GM23338 (cell line): ENCODE data around the gene CMBL. TPM values are rescaled to one million over a fixed set of nuclear protein-coding genes. Genes with fewer than 3 reads are reported as not detected.

Experiments
- ATAC-seq: fragments of 200-7000 bp; cut with Tn5 transposase; 3 replicates; pipeline ENCODE4 v1.9.1; 2020
- DNase-seq: peaks from one replicate; pipeline ENCODE4 v3.0.0-alpha.2; 2015; ENCODE audit warnings: low spot score
- H2AFZ ChIP-seq: fragments of 200-600 bp; sonication (generic); 2 replicates; pipeline ENCODE4 v1.8.0; 2016; ENCODE audit warnings: antibody characterized with exemption, mild to moderate bottlenecking, moderate library complexity
- H3F3A ChIP-seq: fragments of 200-600 bp; sonication (generic); replicated peaks from 2 replicates; pipeline ENCODE4 v1.8.0; 2017; ENCODE audit warnings: antibody characterized with exemption, mixed run types, low read depth
- H3K27ac ChIP-seq: fragments of 200-600 bp; sonication (generic); 2 replicates; pipeline ENCODE4 v1.6.1; 2016; ENCODE audit warnings: low read depth
- H3K27me3 ChIP-seq: fragments of 200-600 bp; sonication (generic); 2 replicates; pipeline ENCODE4 v1.8.0; 2016; ENCODE audit warnings: mild to moderate bottlenecking, mixed run types, moderate library complexity; ENCODE audit not compliant: insufficient read depth
- H3K36me3 ChIP-seq: fragments of 200-600 bp; sonication (generic); 2 replicates; pipeline ENCODE4 v1.8.0; 2016; ENCODE audit warnings: mild to moderate bottlenecking; ENCODE audit not compliant: insufficient read depth
- H3K4me1 ChIP-seq: fragments of 200-600 bp; sonication (generic); 2 replicates; pipeline ENCODE4 v1.8.0; 2016; ENCODE audit warnings: mild to moderate bottlenecking, moderate library complexity; ENCODE audit not compliant: insufficient read depth
- H3K4me2 ChIP-seq: fragments of 200-600 bp; sonication (generic); 2 replicates; pipeline ENCODE4 v1.7.1; 2017; ENCODE audit warnings: mixed run types
- H3K4me3 ChIP-seq: fragments of 200-600 bp; sonication (generic); 2 replicates; pipeline ENCODE4 v1.6.1; 2016; ENCODE audit warnings: mixed run types
- H3K79me2 ChIP-seq: fragments of 200-600 bp; sonication (generic); replicated peaks from 2 replicates; pipeline ENCODE4 v1.8.0; 2017; ENCODE audit warnings: mild to moderate bottlenecking; ENCODE audit not compliant: insufficient read depth
- H3K9me2 ChIP-seq: fragments of 200-600 bp; sonication (generic); 2 replicates; pipeline ENCODE4 v1.8.0; 2017; ENCODE audit not compliant: insufficient read depth
- H4K20me1 ChIP-seq: fragments of 200-600 bp; sonication (generic); replicated peaks from 2 replicates; pipeline ENCODE4 v1.8.0; 2017; ENCODE audit warnings: mild to moderate bottlenecking; ENCODE audit not compliant: insufficient read depth
- H3K27ac Mint-ChIP-seq: 2 replicates; pipeline ENCODE4 v1.8.0; 2020; ENCODE audit warnings: inconsistent platforms, mild to moderate bottlenecking, moderate library complexity, mixed read lengths
- H3K27me3 Mint-ChIP-seq: 3 replicates; pipeline ENCODE4 v1.8.0; 2022; ENCODE audit warnings: low read depth, mild to moderate bottlenecking, moderate library complexity, mixed read lengths, inconsistent platforms; ENCODE audit not compliant: insufficient read depth, poor library complexity
- H3K36me3 Mint-ChIP-seq: 3 replicates; pipeline ENCODE4 v1.8.0; 2021; ENCODE audit warnings: low read depth, mild to moderate bottlenecking, inconsistent platforms, moderate library complexity, mixed read lengths
- H3K4me1 Mint-ChIP-seq: 3 replicates; pipeline ENCODE4 v1.8.0; 2020; ENCODE audit warnings: mild to moderate bottlenecking, inconsistent platforms, mixed read lengths
- H3K4me3 Mint-ChIP-seq: 3 replicates; pipeline ENCODE4 v1.8.0; 2021; ENCODE audit warnings: moderate library complexity, mild to moderate bottlenecking, inconsistent platforms, mixed read lengths
- H3K9me3 Mint-ChIP-seq: 3 replicates; pipeline ENCODE4 v1.8.0; 2020; ENCODE audit warnings: moderate library complexity, mild to moderate bottlenecking, inconsistent platforms, mixed read lengths
- CREB1 ChIP-seq: fragments of 250-450 bp; sonication (Bioruptor Pico); IDR thresholded peaks from 2 replicates; pipeline ENCODE4 v1.5.0; 2020; ENCODE audit warnings: low read depth, mild to moderate bottlenecking, moderate library complexity
- CTCF ChIP-seq, 2 experiments: fragments of 200-600 bp in 1 of 2; sonication (generic) in 1 of 2; conservative IDR thresholded peaks; 2 replicates each; pipeline versions ENCODE4 v1.5.1 to v1.6.1; 2016 to 2017; ENCODE audit warnings: antibody characterized with exemption in 2 of 2, low read depth in 2 of 2, mild to moderate bottlenecking in 2 of 2, moderate library complexity in 1 of 2
- EZH2 ChIP-seq: fragments of 200-600 bp; sonication (generic); IDR thresholded peaks from one replicate; pipeline ENCODE4 v1.8.0; 2017; ENCODE audit warnings: antibody characterized with exemption, mild to moderate bottlenecking, low read depth; ENCODE audit not compliant: unreplicated experiment
- JUNB ChIP-seq: IDR thresholded peaks from one replicate; pipeline ENCODE4 v1.6.1; 2016; ENCODE audit warnings: antibody characterized with exemption; ENCODE audit not compliant: unreplicated experiment
- POLR2AphosphoS5 ChIP-seq: IDR thresholded peaks from 2 replicates; pipeline ENCODE4 v1.6.1; 2016; ENCODE audit warnings: antibody characterized with exemption, low read depth
- ZNF331 ChIP-seq: fragments of 250-450 bp; sonication (Bioruptor Pico); IDR thresholded peaks from 2 replicates; pipeline ENCODE4 v1.5.0; 2020; ENCODE audit warnings: low read depth, mild to moderate bottlenecking, moderate library complexity
- polyA plus RNA-seq: library from polyadenylated mRNA; unstranded; fragments of >200 nt; fragmentation: Nextera tagmentation; extraction: Ambion mirVana; gene quantifications from 2 replicates; pipeline ENCODE4 v1.2.1, GENCODE V29; 2016
- total RNA-seq: library from RNA; depleted of rRNA; stranded (reverse); fragments of >200 nt; shearing (Covaris generic); gene quantifications from 2 replicates; pipeline ENCODE4 v1.2.3, GENCODE V29; 2014
- TF ChIP-seq, protein P1 (sequence below): fragments of 250-450 bp; sonication (Bioruptor Pico); IDR thresholded peaks from 2 replicates; pipeline ENCODE4 v1.5.0; 2020; ENCODE audit warnings: mild to moderate bottlenecking, moderate library complexity

CMBL gene
- total and polyA plus RNA-seq, 2 experiments from 2014 or later = 13.2 to 24.1 TPM

- ATAC-seq = no peak
- Mint-ChIP-seq H3K9me3 (no peaks in the 10 kb centered on the region; the same call in 2 of the 3 replicates), H3K36me3 (no peaks in the 10 kb centered on the region; the same call in 2 of the 3 replicates), H3K4me1 (peaks cover 2% of the 10 kb centered on the region; the same call in 2 of the 3 replicates), H3K27me3 (peaks cover 48% of the 10 kb centered on the region), H3K27ac (no peak overlapping the region), H3K4me3 (no peak overlapping the region)
- no peaks in the 10 kb centered on the region for H3K36me3 ChIP-seq
- H4K20me1 ChIP-seq = no peaks in the 10 kb centered on the region; the same call in 1 of the 2 replicates
- H3K4me1 ChIP-seq = no peaks in the 10 kb centered on the region; the same call in 1 of the 2 replicates
- H3K27ac ChIP-seq = no peak overlapping the region
- H3K4me2 ChIP-seq = no peak overlapping the region
- DNase-seq = no peak
- H2AFZ ChIP-seq = no peak overlapping the region
- H3F3A ChIP-seq = 0 out of 2 replicates have a peak, but pooled peaks cover 3% of the 10 kb centered on the region
- H3K9me2 ChIP-seq = no peaks in the 10 kb centered on the region
- H3K27me3 ChIP-seq = peaks cover 49% of the 10 kb centered on the region
- H3K4me3 ChIP-seq = no peak overlapping the region
- H3K79me2 ChIP-seq = no peaks in the 10 kb centered on the region
- TF ChIP-seq, protein P1, sequence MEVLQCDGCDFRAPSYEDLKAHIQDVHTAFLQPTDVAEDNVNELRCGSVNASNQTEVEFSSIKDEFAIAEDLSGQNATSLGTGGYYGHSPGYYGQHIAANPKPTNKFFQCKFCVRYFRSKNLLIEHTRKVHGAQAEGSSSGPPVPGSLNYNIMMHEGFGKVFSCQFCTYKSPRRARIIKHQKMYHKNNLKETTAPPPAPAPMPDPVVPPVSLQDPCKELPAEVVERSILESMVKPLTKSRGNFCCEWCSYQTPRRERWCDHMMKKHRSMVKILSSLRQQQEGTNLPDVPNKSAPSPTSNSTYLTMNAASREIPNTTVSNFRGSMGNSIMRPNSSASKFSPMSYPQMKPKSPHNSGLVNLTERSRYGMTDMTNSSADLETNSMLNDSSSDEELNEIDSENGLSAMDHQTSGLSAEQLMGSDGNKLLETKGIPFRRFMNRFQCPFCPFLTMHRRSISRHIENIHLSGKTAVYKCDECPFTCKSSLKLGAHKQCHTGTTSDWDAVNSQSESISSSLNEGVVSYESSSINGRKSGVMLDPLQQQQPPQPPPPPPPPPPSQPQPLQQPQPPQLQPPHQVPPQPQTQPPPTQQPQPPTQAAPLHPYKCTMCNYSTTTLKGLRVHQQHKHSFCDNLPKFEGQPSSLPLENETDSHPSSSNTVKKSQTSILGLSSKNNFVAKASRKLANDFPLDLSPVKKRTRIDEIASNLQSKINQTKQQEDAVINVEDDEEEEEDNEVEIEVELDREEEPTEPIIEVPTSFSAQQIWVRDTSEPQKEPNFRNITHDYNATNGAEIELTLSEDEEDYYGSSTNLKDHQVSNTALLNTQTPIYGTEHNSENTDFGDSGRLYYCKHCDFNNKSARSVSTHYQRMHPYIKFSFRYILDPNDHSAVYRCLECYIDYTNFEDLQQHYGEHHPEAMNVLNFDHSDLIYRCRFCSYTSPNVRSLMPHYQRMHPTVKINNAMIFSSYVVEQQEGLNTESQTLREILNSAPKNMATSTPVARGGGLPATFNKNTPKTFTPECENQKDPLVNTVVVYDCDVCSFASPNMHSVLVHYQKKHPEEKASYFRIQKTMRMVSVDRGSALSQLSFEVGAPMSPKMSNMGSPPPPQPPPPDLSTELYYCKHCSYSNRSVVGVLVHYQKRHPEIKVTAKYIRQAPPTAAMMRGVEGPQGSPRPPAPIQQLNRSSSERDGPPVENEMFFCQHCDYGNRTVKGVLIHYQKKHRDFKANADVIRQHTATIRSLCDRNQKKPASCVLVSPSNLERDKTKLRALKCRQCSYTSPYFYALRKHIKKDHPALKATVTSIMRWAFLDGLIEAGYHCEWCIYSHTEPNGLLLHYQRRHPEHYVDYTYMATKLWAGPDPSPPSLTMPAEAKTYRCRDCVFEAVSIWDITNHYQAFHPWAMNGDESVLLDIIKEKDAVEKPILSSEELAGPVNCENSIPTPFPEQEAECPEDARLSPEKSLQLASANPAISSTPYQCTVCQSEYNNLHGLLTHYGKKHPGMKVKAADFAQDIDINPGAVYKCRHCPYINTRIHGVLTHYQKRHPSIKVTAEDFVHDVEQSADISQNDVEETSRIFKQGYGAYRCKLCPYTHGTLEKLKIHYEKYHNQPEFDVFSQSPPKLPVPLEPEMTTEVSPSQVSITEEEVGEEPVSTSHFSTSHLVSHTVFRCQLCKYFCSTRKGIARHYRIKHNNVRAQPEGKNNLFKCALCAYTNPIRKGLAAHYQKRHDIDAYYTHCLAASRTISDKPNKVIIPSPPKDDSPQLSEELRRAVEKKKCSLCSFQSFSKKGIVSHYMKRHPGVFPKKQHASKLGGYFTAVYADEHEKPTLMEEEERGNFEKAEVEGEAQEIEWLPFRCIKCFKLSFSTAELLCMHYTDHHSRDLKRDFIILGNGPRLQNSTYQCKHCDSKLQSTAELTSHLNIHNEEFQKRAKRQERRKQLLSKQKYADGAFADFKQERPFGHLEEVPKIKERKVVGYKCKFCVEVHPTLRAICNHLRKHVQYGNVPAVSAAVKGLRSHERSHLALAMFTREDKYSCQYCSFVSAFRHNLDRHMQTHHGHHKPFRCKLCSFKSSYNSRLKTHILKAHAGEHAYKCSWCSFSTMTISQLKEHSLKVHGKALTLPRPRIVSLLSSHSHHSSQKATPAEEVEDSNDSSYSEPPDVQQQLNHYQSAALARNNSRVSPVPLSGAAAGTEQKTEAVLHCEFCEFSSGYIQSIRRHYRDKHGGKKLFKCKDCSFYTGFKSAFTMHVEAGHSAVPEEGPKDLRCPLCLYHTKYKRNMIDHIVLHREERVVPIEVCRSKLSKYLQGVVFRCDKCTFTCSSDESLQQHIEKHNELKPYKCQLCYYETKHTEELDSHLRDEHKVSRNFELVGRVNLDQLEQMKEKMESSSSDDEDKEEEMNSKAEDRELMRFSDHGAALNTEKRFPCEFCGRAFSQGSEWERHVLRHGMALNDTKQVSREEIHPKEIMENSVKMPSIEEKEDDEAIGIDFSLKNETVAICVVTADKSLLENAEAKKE (CRISPR knock-in tag) = no peak
- TF ChIP-seq JUNB = no peak
- TF ChIP-seq CREB1 (CRISPR knock-in tag) = no peak
- no peak for TF ChIP-seq ZNF331 (CRISPR knock-in tag)
Observed at GRCh38 chr5:10329820-10330481, 22.2 kb upstream of the CMBL start.

GRCh38 chr5:10329446-10329819 is 21.7 kb upstream of the CMBL start:
- H3K27me3 Mint-ChIP-seq = peaks cover 43% of the 10 kb centered on the region
- H3K27me3 ChIP-seq = peaks cover 44% of the 10 kb centered on the region
- H3K4me1 Mint-ChIP-seq = peaks cover 1% of the 10 kb centered on the region; the same call in 2 of the 3 replicates
- no peak overlapping the region for H3K4me3 ChIP-seq
- no peaks in the 10 kb centered on the region; the same call in 1 of the 2 replicates for H4K20me1 ChIP-seq
- H3K27ac Mint-ChIP-seq = no peak overlapping the region
- H3K9me2 ChIP-seq = no peaks in the 10 kb centered on the region
- no peak overlapping the region for H3K4me2 ChIP-seq
- H3K27ac ChIP-seq = no peak overlapping the region
- no peaks in the 10 kb centered on the region for H3K79me2 ChIP-seq
- H3K9me3 Mint-ChIP-seq = no peaks in the 10 kb centered on the region; the same call in 2 of the 3 replicates
- H3F3A ChIP-seq = no peaks in the 10 kb centered on the region
- no peaks in the 10 kb centered on the region; the same call in 1 of the 2 replicates for H3K4me1 ChIP-seq
- no peaks in the 10 kb centered on the region for H3K36me3 ChIP-seq
- H3K36me3 Mint-ChIP-seq = no peaks in the 10 kb centered on the region; the same call in 2 of the 3 replicates
- no peak for TF ChIP-seq POLR2AphosphoS5
- TF ChIP-seq CTCF (conservative IDR thresholded peaks at IDR 0.05; ENCODE audit: low read depth in 2 of 2) = no peak
- TF ChIP-seq EZH2 = no peak
- no peak overlapping the region for H2AFZ ChIP-seq
- no peak overlapping the region for H3K4me3 Mint-ChIP-seq
- DNase-seq = no peak
- no peak for ATAC-seq
